GM12891 (cell line): ENCODE results near the gene PSD.

Experiments
- POLR2A ChIP-seq: IDR thresholded peaks from 2 replicates; pipeline ENCODE4 v1.6.1; 2011; ENCODE audit warnings: low read depth, low read length, control low read depth
- POLR2AphosphoS5 ChIP-seq: IDR thresholded peaks from 2 replicates; pipeline ENCODE4 v1.6.1; 2011; ENCODE audit warnings: low read depth, low read length, control low read depth
- TAF1 ChIP-seq: IDR thresholded peaks from 2 replicates; pipeline ENCODE4 v1.6.1; 2011; ENCODE audit warnings: low read depth, low read length, control low read depth

DNA sequence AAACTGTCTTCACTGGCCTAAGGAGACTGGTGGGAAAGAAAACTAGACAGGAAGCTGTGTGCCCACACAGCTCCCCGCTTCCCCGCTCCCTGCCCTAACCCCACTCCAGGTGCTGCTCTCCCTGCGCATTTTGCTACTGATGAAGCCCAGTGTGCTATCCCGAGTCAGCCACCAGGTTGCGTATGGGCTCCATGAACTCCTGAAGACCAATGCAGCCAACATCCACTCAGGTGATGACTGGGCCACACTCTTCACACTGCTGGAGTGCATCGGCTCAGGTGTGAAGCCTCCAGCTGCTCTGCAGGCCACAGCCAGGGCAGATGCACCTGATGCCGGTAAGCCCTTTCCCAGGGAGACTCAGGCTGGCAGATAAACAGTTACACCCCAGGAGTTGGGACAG is 43.3 kb downstream of the PSD start:
- no peak for TF ChIP-seq POLR2A
- TF ChIP-seq POLR2AphosphoS5, result no peak
- no peak for TF ChIP-seq TAF1
